Measurements from ENCODE around the gene C9.

DNA sequence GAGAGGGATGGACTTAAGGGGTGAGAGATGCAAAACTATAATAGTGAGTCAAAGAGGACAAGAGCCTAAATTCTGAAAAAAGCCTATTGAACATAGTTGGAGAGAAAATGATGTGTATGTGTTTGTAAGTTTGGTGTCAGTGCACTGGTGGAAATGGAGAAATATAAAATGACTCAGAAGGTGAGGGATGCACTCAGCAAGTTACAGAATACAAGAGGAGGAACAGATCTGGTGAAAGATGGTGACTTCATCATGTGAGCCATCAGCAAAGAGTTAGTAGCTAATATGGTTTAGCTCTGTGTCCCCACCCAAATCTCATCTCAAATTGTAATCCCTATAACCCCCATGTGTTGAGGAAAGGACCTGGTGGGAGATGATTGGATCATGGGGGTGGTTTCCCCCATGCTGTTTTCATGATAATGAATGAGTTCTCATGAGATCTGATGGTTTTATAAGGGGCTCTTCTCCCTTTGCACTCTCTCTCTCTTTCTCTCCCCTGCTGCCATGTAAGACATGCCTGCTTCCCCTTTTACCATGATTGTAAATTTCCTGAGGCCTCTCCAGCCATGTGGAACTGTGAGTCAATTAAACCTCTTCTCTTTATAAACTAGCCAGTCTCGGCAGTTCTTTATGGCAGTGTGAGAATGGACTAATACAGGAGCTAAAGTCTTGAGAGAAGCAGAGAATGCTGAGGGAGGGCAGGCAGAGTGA, 114.6 kb downstream of the C9 start:
- TF ChIP-seq, protein P1, sequence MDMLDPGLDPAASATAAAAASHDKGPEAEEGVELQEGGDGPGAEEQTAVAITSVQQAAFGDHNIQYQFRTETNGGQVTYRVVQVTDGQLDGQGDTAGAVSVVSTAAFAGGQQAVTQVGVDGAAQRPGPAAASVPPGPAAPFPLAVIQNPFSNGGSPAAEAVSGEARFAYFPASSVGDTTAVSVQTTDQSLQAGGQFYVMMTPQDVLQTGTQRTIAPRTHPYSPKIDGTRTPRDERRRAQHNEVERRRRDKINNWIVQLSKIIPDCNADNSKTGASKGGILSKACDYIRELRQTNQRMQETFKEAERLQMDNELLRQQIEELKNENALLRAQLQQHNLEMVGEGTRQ (IDR thresholded peaks at IDR 0.05; ENCODE audit: low read depth, low read length), result no peak
- no peak for TF ChIP-seq CTCF (conservative IDR thresholded peaks at IDR 0.05; ENCODE audit: low read depth, low read length)
